ENCODE data around the gene TIMP1. TPM values are rescaled to one million over a fixed set of nuclear protein-coding genes. Genes with fewer than 3 reads are reported as not detected.

Gene TIMP1
- total RNA-seq, 1 donor from 2014 or later = 255 TPM

DNA sequence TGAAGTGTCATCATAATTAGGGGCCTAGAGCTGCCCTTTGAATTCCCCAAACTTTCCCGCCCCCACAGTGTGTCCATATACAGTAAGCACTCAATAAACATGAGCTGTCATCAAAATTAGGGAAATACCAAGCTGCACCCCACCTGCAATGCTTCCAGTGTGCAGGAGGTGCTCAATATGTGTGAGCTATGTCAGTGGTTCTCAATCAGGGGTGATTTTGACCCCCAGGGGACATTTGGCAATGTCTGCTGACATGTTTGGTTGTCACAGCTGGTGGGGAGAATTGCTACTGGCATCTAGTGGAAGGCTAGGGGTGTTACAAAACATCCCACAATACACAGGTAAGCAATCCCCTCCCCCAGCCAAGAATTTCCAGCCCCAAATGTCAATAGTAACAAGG is 46.7 kb downstream of the TIMP1 start:
- no peak for DNase-seq (ENCODE audit: low spot score)
- intact Hi-C loops (cut with DNase I) = no loop called here

- intact Hi-C loops (cut with DNase I) = no loop called here
- DNase-seq (ENCODE audit: low spot score) = peak; percentile 70
These were observed 47.4 kb downstream of the TIMP1 start, which contains the start of gene CFP for GRCh38 chrX:47629419-47630200. Gene CFP, minus strand, starts transcription at chrX:47629930. Its CDS starts 86 bp downstream, at chrX:47629844.

DNA sequence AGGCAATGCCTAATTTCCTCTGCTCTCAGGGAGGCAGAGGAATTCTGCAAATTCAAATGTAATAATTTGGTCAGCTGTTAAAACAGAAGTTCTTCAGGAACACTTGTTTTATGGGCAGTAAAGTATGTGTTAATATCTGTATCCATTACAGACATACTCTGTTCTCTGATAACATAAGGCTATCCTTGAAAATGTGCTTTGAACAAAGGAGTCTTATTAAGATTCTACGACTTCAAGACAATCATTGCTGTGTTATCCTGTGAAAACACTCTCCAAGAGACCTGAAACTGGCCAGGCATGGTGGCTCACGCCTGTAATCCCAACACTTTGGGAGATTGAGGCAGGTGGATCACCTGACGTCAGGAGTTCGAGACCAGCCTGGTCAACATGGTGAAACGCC is 49.4 kb downstream of the TIMP1 start:
- DNase-seq (ENCODE audit: low spot score) = no peak
- intact Hi-C loops (cut with DNase I) = no loop called here

- no peak for DNase-seq (ENCODE audit: low spot score)
- intact Hi-C loops (cut with DNase I) = no loop called here
These were observed 50.4 kb downstream of the TIMP1 start for GRCh38 chrX:47632666-47633065.

- intact Hi-C loops (cut with DNase I) = no loop called here
- peak; percentile 43 for DNase-seq (ENCODE audit: low spot score)
These were observed 51.7 kb downstream of the TIMP1 start for GRCh38 chrX:47633689-47634590.

DNA sequence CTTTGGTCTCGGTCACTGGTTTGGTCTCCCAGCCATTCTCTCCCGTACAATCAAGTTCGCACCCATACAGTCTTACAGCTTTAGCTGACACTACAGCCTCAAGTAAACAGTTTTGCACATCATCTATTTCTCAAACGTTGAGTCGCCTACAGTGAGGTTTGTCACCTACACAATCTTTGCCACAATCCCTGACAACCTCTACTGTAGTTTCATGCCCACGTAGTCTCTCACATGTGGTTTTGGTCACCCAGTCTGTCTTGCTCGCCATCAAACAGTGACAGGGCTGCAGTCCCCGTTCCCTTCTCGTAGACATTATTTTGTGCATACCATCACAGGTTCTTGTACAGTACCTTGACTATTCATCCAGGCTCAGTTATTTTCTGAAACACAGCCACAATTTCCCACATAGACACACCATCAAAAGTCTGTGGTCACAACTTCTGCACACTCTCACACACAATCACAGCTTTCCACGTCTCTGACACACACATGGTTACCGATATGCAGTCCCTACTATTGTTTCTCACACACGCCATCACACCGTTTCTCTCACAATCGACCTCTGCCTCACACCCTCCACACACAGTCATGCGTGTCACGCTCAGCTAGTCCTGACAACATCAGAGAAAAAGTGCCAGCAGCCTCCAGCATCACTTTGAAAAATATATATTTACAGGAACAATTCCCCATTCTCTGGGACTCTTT is 52.8 kb downstream of the TIMP1 start:
- peak; percentile 36 for DNase-seq (ENCODE audit: low spot score)
- intact Hi-C loops (cut with DNase I) = no loop called here

Small RNA genes lying within 50 kb of the gene (microRNA-seq; reads per million reads assigned to microRNA genes)
- not detected for gene MIR4769

Other genes with a start within 250 kb of the TIMP1 start
- gene ZNF157, start 211.9 kb upstream of the TIMP1 start, total RNA-seq = 0.11 TPM
- gene ZNF41, start 99.2 kb upstream of the TIMP1 start, total RNA-seq = 15.4 TPM
- 69.9 TPM for gene ARAF, start 21.2 kb upstream of the TIMP1 start, total RNA-seq
- gene SYN1, start 37.4 kb downstream of the TIMP1 start, total RNA-seq = 12.1 TPM
- gene CFP, start 47.5 kb downstream of the TIMP1 start, total RNA-seq = 1.0 TPM
- gene ELK1, start 68.1 kb downstream of the TIMP1 start, total RNA-seq = 38.2 TPM
- gene UXT, start 76.7 kb downstream of the TIMP1 start, total RNA-seq = 83.2 TPM

All from cardiac septum (tissue), 1 donor.